Measurements from ENCODE around the gene ULK4.
"Not testable (repeated sequence)": the region's sequence is repeated elsewhere in the genome, so short reads cannot be mapped to it uniquely, and the experiment has no call there.

The ULK4 gene

DNA sequence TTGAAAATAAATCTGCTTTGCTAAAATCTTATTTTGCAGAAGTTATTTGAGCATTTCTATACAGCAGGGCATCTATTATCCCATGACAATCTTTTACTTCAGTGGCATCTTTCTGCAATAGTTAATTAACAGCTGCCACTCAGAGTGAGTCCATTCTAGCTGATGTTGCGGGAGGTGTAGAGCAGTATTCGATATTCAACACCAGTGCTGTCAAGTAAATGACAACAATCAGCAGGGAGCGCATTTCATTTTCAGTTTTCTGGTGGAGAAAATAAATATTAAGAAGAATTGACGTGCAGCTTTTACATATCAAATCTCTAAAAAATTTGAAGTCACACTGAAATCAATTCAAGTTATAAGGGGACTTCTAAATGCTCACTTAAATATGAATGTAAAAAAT is 476.4 kb downstream of the ULK4 start:
- Histone ChIP-seq H3K36me3 (ENCODE audit: insufficient read depth, low read length) (no peaks in the 10 kb centered on the region), H3K9ac (ENCODE audit: low read depth, low read length) (no peak overlapping the region), H3K9me3 (ENCODE audit: control insufficient read depth, insufficient read depth, low read length) (no peaks in the 10 kb centered on the region)

DNA sequence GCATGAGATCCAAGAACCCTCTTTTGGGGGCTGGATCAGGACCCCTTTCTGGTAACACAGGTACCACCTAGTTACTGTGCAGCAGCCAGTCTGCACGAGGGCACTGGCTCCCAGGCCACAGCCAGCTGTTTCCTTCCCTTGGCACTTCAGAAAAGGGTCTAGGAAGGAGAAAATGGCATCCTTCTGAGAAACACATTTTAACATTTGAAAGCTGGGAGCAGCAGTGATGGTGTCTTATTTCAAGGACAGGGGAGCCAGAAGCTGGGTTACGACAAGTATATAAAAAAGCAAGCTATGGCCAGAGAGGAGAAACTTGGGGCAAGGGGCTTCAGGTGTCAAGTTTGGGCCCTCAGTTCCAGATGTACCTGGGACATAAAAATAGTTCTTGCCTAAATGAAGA is 479.8 kb downstream of the ULK4 start:
- no peaks in the 10 kb centered on the region for H3K9me3 ChIP-seq (ENCODE audit: control insufficient read depth, insufficient read depth, low read length)
- peaks cover 6% of the 10 kb centered on the region for H3K4me1 ChIP-seq (ENCODE audit: insufficient read depth, low read length)
- H3K36me3 ChIP-seq (ENCODE audit: insufficient read depth, low read length) = no peaks in the 10 kb centered on the region
- H3K9ac ChIP-seq (ENCODE audit: low read depth, low read length) = no peak overlapping the region

More for the DNA sequence above, 476.4 kb downstream of the ULK4 start:
- H3K4me1 ChIP-seq (ENCODE audit: insufficient read depth, low read length) = peaks cover 6% of the 10 kb centered on the region

DNA sequence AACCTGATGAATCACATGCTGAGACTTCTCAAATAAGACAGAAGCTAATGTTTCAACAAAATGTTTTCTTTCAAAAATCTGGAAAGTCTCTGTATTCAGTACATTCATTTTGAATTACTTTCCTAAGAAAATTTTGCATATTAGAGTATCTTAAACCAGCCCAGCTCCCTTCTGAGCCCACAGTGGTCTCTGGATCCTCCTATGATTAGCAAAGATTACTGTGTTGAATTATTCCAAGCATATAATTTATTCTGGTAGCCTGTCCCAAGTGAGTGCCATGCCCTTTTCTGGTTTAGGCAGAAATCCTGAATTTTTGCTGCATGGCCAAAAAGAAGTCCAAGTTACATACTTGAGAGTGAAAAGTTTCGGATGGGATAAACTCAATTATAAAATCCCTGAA is 483.6 kb downstream of the ULK4 start:
- Histone ChIP-seq H3K4me1 (ENCODE audit: insufficient read depth, low read length) (peaks cover 6% of the 10 kb centered on the region), H3K9me3 (ENCODE audit: control insufficient read depth, insufficient read depth, low read length) (peaks cover under 1% of the 10 kb centered on the region; the same call in 1 of the 2 replicates), H3K9ac (ENCODE audit: low read depth, low read length) (no peak overlapping the region), H3K36me3 (ENCODE audit: insufficient read depth, low read length) (no peaks in the 10 kb centered on the region)

DNA sequence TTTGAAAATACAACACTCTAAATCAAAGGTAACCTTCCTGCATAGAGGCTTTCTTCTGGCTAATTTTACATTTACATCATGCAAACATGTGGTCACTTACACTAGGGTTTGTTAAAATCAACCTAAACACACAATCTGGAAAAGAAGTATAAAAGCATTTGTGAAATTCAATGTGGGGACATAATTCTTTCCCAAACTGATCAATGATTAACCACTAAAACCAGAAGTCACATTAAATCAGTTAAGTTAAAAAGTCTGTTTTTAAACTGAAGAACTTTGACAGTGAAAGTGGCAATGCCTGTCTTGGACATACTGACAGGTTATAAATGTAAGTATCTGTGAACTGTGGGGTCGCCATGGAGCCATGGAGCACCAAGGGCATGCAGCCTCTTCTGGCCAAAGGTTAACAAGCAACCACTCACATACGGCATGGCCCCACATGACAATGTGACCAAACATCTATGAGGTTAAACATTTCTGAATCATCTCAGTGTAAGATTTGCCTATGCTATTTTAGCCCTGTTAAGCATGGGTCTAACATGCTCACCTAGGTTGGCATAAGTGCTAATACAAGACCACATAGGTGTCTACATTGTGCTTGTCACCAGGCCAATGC is 484.4 kb downstream of the ULK4 start:
- Histone ChIP-seq H3K9ac (ENCODE audit: low read depth, low read length) (no peak overlapping the region), H3K4me1 (ENCODE audit: insufficient read depth, low read length) (peaks cover 2% of the 10 kb centered on the region), H3K36me3 (ENCODE audit: insufficient read depth, low read length) (no peaks in the 10 kb centered on the region), H3K9me3 (ENCODE audit: control insufficient read depth, insufficient read depth, low read length) (peaks cover 7% of the 10 kb centered on the region)

DNA sequence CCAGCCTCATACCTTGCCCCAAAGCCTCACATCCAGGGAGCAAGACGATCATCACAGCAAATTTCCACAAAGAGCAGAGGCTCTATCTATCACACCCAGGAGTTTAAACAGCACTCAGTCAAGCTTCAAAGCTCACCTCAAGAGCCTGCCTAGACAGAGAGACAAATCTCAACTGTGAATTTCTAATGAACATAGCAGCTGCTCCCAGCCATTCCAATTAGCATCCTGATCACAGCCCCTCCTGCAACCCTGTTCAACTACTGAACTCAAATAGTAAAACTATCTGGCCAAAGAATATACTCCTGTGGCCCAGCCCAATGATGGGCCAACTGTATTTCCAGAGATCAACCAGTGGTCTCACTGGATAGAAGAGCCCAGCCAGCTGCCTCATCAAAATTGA is 492.8 kb downstream of the ULK4 start:
- Histone ChIP-seq H3K36me3 (ENCODE audit: insufficient read depth, low read length) (no peaks in the 10 kb centered on the region), H3K9ac (ENCODE audit: low read depth, low read length) (no peak overlapping the region), H3K9me3 (ENCODE audit: control insufficient read depth, insufficient read depth, low read length) (peaks cover 7% of the 10 kb centered on the region), H3K4me1 (ENCODE audit: insufficient read depth, low read length) (no peaks in the 10 kb centered on the region)

DNA sequence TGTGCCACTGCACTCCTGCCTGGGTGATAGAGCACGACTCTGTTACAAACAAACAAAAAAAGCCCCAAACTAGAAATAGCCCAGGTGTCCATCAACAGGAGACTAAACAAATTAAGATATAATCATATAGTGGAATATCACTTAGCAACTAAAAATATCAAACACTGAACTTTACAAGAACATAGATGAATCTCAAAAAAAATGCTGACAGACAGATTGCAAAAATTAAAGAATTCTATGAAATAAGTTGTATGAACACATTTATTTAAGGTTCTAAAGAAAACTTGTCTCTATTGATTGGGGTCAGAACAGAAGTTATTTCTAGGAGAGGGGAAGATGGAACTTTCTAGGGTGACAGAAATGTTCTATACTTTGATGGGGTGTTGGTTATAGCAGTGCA is 494.4 kb downstream of the ULK4 start:
- Histone ChIP-seq H3K4me1 (ENCODE audit: insufficient read depth, low read length) (no peaks in the 10 kb centered on the region), H3K9ac (ENCODE audit: low read depth, low read length) (no peak overlapping the region), H3K36me3 (ENCODE audit: insufficient read depth, low read length) (no peaks in the 10 kb centered on the region), H3K9me3 (ENCODE audit: control insufficient read depth, insufficient read depth, low read length) (no peaks in the 10 kb centered on the region; the same call in 1 of the 2 replicates)

DNA sequence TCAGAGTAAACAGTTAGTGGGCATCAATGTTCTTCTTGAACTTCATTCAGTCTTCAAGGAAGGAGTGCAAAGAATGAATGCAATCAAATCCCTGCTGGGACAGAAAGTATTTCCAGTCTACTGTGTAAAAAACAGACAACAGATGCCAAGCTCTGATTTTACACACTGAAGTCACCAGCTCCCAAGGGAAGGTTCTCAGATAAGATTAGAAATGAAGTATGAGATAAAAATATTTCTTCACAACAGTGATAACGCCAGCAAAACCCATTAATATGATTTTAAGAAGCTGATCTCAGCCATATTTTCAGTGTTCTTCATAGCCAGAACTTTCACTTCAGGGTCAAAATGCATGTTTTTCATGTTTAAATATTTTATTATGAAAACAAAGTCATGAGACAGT is 497.0 kb downstream of the ULK4 start:
- peaks cover 3% of the 10 kb centered on the region; the same call in 1 of the 2 replicates for H3K4me1 ChIP-seq (ENCODE audit: insufficient read depth, low read length)
- H3K9me3 ChIP-seq (ENCODE audit: control insufficient read depth, insufficient read depth, low read length) = no peaks in the 10 kb centered on the region
- H3K9ac ChIP-seq (ENCODE audit: low read depth, low read length) = no peak overlapping the region
- no peaks in the 10 kb centered on the region for H3K36me3 ChIP-seq (ENCODE audit: insufficient read depth, low read length)

DNA sequence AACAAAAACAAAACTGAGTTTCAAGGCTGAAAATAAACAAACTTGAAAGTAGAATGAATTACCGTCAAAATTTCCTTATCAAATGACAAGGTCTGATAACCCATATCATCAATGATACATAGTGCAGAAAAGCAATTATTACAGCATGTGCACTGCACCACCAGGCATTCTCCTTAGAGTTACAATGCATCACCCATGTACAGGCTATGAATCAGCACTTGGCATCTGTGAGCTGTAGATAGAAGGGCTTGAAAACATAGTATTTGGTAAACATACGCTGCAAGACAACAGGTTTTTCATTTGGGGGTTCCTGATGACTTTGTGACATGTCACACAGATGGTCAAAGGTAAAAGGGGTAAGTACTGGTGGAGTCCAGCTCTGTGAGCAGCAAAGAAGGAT is 497.5 kb downstream of the ULK4 start:
- peaks cover 7% of the 10 kb centered on the region; the same call in 1 of the 2 replicates for H3K4me1 ChIP-seq (ENCODE audit: insufficient read depth, low read length)
- H3K36me3 ChIP-seq (ENCODE audit: insufficient read depth, low read length) = no peaks in the 10 kb centered on the region
- H3K9me3 ChIP-seq (ENCODE audit: control insufficient read depth, insufficient read depth, low read length) = no peaks in the 10 kb centered on the region
- H3K9ac ChIP-seq (ENCODE audit: low read depth, low read length) = no peak overlapping the region

DNA sequence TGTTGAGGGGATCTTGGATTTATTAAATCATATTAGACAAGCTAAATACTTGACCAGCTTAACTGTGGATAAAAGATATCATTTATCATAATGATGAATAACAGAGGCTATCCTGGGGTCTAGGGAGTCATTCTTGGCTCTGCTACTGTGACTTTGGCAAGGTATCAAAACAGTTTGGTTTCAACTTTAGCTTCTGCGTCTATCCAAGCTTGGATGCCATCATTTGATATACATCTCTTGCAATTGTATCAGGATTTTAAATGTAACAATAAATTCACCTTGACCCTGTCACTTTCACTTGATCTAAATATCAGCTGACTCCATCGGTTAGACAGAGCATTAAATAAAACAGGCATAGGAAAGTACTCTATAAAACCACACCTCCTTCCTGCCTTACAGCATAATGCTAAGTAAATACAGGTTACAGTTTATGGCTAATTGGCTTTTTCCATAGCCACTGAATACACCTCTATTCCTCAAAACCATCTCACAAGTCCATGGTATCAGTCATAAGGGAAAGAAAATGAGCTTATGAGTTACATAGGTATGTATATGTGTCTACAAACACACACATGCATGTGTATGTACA is 499.7 kb downstream of the ULK4 start:
- no peak overlapping the region for H3K9ac ChIP-seq (ENCODE audit: low read depth, low read length)
- peaks cover 14% of the 10 kb centered on the region; the same call in 1 of the 2 replicates for H3K4me1 ChIP-seq (ENCODE audit: insufficient read depth, low read length)
- no peaks in the 10 kb centered on the region for H3K36me3 ChIP-seq (ENCODE audit: insufficient read depth, low read length)
- H3K9me3 ChIP-seq (ENCODE audit: control insufficient read depth, insufficient read depth, low read length) = no peaks in the 10 kb centered on the region

DNA sequence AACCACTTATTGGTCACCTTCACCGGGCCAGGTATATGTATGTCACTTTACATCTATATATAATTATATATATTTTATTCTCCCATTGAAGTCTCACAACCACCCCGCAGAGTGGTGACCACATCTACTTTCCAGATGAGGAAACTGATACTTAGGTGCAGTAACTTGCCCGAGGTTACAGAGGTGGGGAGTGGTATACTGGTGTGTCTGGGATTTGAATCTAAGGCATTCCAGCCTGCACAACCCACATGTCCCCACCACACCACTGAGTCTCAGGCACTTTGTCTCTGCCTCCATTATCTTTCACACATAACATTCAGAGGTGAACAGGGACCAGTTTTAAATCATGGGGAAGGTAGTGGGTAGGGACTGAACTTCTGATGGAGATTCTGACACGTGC is 501.2 kb downstream of the ULK4 start:
- H3K9me3 ChIP-seq (ENCODE audit: control insufficient read depth, insufficient read depth, low read length) = no peaks in the 10 kb centered on the region
- no peak overlapping the region for H3K9ac ChIP-seq (ENCODE audit: low read depth, low read length)
- H3K36me3 ChIP-seq (ENCODE audit: insufficient read depth, low read length) = no peaks in the 10 kb centered on the region
- H3K4me1 ChIP-seq (ENCODE audit: insufficient read depth, low read length) = peaks cover 14% of the 10 kb centered on the region; the same call in 1 of the 2 replicates

DNA sequence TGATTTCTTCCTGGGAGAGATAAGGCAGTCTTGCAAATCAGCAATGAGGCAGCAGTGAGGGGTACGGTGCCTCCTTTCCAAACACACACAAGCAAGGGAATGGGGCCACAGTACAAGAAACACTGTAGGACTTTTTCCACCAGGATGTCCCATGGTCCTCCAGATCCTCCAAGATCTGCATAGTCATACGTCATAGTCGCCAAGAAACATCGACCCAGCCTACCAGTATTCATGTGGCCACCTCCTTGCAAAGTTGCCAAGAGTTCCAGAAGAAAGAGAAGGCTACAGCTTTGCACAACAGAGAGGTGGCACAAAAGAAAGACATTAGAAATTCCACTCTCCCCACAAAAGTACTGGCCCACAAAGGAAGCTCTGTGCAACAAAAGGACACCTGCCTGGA is 504.7 kb downstream of the ULK4 start:
- Histone ChIP-seq H3K9me3 (ENCODE audit: control insufficient read depth, insufficient read depth, low read length) (no peaks in the 10 kb centered on the region), H3K4me1 (ENCODE audit: insufficient read depth, low read length) (peaks cover 14% of the 10 kb centered on the region; the same call in 1 of the 2 replicates), H3K36me3 (ENCODE audit: insufficient read depth, low read length) (no peaks in the 10 kb centered on the region), H3K9ac (ENCODE audit: low read depth, low read length) (no peak overlapping the region)

DNA sequence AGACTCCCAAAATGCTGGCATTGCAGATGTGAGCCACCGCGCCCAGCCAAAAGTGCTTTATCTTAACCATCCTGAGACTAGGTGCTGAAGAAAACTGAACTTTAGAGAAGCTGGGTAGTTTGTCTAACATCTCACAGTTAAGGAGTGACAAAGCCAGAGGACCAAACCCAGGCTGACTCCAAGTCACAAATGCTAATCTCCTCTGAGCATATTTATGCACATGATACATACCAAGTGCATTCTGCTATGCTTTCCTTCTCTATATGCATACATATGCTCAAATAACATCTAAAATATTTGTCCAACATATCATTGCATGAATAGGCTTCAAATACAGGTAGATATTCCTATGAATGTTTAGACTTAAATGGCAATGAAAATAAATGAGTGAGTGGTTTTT is 505.7 kb downstream of the ULK4 start:
- H3K36me3 ChIP-seq (ENCODE audit: insufficient read depth, low read length) = no peaks in the 10 kb centered on the region
- H3K9ac ChIP-seq (ENCODE audit: low read depth, low read length) = no peak overlapping the region
- peaks cover 14% of the 10 kb centered on the region; the same call in 1 of the 2 replicates for H3K4me1 ChIP-seq (ENCODE audit: insufficient read depth, low read length)
- no peaks in the 10 kb centered on the region for H3K9me3 ChIP-seq (ENCODE audit: control insufficient read depth, insufficient read depth, low read length)

DNA sequence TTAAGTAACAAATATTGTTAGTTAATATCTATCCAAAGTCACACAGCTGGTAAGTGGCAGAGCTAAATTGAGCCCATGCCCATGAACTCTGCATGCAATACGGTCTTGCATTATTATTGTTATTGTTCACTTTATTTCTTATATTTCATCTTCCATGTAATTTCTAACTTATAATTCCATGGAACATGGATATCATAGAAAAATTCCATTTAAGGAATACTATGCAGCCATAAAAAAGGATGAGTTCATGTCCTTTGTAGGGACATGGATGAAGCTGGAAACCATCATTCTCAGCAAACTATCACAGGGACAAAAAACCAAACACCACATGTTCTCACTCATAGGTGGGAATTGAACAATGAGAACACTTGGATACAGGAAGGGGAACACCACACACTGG is 508.3 kb downstream of the ULK4 start:
- not testable (repeated sequence) for H3K4me1 ChIP-seq (ENCODE audit: insufficient read depth, low read length); H3K9ac ChIP-seq (ENCODE audit: low read depth, low read length); H3K9me3 ChIP-seq (ENCODE audit: control insufficient read depth, insufficient read depth, low read length); H3K36me3 ChIP-seq (ENCODE audit: insufficient read depth, low read length)

DNA sequence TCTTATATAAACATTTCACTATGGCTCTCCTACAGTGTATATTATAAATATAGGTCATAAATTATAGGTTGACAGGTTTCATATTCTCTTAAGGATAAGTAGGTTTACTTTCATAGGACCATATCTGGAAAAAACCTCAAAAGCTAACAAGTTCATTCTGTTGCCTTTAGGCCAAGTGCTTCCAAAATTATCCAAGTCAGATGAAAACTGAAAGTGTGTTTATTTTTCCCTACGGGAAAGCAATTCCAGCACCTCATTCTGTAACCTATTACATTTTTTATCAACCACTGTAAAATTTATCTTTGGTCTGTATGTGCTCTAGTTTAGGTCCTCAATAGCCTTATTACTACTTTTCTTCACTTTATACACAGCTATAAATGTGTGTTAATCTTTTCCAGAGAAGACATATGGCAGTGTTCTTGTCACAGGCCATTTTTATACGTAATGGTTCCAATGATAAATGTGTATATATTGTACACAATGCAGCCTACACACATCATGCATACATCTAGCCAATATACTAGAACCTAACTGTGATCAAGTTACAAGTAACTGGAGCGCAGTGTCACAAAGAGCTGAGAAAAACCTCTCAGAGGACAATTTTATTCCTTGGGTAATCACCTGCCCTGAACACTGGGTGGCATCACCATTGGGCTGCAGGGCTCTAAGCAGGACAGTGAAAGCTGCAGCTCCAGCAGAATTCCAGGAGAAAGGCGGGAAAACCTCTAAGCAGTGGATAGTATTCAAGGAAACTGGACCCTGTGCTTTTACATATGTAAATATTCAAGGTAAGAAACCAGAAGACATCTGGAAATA is 511.3 kb downstream of the ULK4 start:
- H3K9ac ChIP-seq (ENCODE audit: low read depth, low read length) = no peak overlapping the region
- no peaks in the 10 kb centered on the region for H3K4me1 ChIP-seq (ENCODE audit: insufficient read depth, low read length)
- H3K9me3 ChIP-seq (ENCODE audit: control insufficient read depth, insufficient read depth, low read length) = no peaks in the 10 kb centered on the region
- H3K36me3 ChIP-seq (ENCODE audit: insufficient read depth, low read length) = no peaks in the 10 kb centered on the region

DNA sequence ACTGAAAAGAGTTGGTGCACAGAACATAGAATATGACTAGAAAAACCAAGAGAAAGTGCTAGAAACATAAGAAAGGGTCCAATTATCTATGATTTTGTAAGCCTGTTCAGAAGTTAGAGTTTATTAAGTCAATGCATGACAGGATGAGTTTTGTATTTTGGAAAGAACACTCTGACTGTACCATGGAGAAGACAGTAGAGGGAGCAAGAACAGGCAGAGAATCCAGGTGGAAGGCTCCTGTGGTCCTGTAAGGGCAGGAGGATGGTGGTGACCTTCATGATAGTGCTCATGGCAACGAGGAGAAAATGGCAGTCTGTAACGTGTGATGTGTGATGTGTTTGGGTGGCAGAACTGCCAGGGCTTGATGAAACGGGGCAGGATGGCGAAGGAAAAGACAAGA is 513.5 kb downstream of the ULK4 start:
- Histone ChIP-seq H3K4me1 (ENCODE audit: insufficient read depth, low read length) (no peaks in the 10 kb centered on the region), H3K9me3 (ENCODE audit: control insufficient read depth, insufficient read depth, low read length) (no peaks in the 10 kb centered on the region), H3K36me3 (ENCODE audit: insufficient read depth, low read length) (no peaks in the 10 kb centered on the region), H3K9ac (ENCODE audit: low read depth, low read length) (no peak overlapping the region)
